KOPT-K1 (cell line): ENCODE measurements around the gene KLHL10.

ENCODE experiments used
- H3K27ac ChIP-seq: fragments of 200-600 bp; sonication (generic); 2 replicates; pipeline ENCODE4 v1.5.1; 2016; ENCODE audit warnings: antibody characterized with exemption, mild to moderate bottlenecking, low read depth, low read length; ENCODE audit not compliant: poor library complexity, severe bottlenecking
- H3K36me3 ChIP-seq: fragments of 200-600 bp; sonication (generic); 2 replicates; pipeline ENCODE4 v1.5.1; 2017; ENCODE audit warnings: antibody characterized with exemption, mild to moderate bottlenecking, low read length, moderate library complexity; ENCODE audit not compliant: insufficient read depth
- H3K9me3 ChIP-seq: fragments of 200-600 bp; sonication (generic); 2 replicates; pipeline ENCODE4 v1.5.1; 2017; ENCODE audit warnings: antibody characterized with exemption, low read length, mild to moderate bottlenecking; ENCODE audit not compliant: insufficient read depth, poor library complexity, severe bottlenecking

Gene KLHL10

GRCh38 chr17:41837761-41838538 lies at the start of gene KLHL10:
TSS of gene KLHL10 (plus strand) at chr17:41837825. CDS start at chr17:41837933, 108 bp downstream.
- H3K27ac ChIP-seq: no peak within 1 kb of the TSS
- H3K36me3 ChIP-seq: 0 out of 2 replicates have a peak, but pooled peaks cover 11% of the 10 kb centered on the region
- H3K9me3 ChIP-seq: no peaks in the 10 kb centered on the region

GRCh38 chr17:41792845-41793783 lies 44.5 kb upstream of the KLHL10 start:
- no peaks in the 10 kb centered on the region for H3K36me3 ChIP-seq
- H3K27ac ChIP-seq: no peak overlapping the region
- H3K9me3 ChIP-seq: no peaks in the 10 kb centered on the region

GRCh38 chr17:41793784-41794539 lies 43.7 kb upstream of the KLHL10 start:
- Histone ChIP-seq H3K27ac (no peak overlapping the region), H3K36me3 (no peaks in the 10 kb centered on the region), H3K9me3 (no peaks in the 10 kb centered on the region)

GRCh38 chr17:41794540-41794975 lies 43.1 kb upstream of the KLHL10 start:
- no peaks in the 10 kb centered on the region for H3K36me3 ChIP-seq
- no peaks in the 10 kb centered on the region for H3K9me3 ChIP-seq
- H3K27ac ChIP-seq: no peak overlapping the region

- Histone ChIP-seq H3K27ac (no peak overlapping the region), H3K9me3 (no peaks in the 10 kb centered on the region), H3K36me3 (no peaks in the 10 kb centered on the region)
These were observed 41.3 kb upstream of the KLHL10 start for GRCh38 chr17:41796121-41796895.

- H3K36me3 ChIP-seq: no peaks in the 10 kb centered on the region
- H3K9me3 ChIP-seq: no peaks in the 10 kb centered on the region
- H3K27ac ChIP-seq: no peak overlapping the region
These were observed 40.2 kb upstream of the KLHL10 start for GRCh38 chr17:41797377-41797776.

- Histone ChIP-seq H3K36me3 (no peaks in the 10 kb centered on the region), H3K9me3 (no peaks in the 10 kb centered on the region), H3K27ac (no peak overlapping the region)
These were observed 38.3 kb upstream of the KLHL10 start for GRCh38 chr17:41799366-41799765.

- Histone ChIP-seq H3K36me3 (no peaks in the 10 kb centered on the region), H3K9me3 (no peaks in the 10 kb centered on the region), H3K27ac (no peak overlapping the region)
These were observed 36.8 kb upstream of the KLHL10 start for GRCh38 chr17:41800601-41801373.

GRCh38 chr17:41801374-41802271 lies 36.0 kb upstream of the KLHL10 start:
- Histone ChIP-seq H3K36me3 (no peaks in the 10 kb centered on the region), H3K9me3 (no peaks in the 10 kb centered on the region), H3K27ac (no peak overlapping the region)

GRCh38 chr17:41803049-41804020 lies 34.3 kb upstream of the KLHL10 start:
- no peak overlapping the region for H3K27ac ChIP-seq
- H3K9me3 ChIP-seq: no peaks in the 10 kb centered on the region
- no peaks in the 10 kb centered on the region for H3K36me3 ChIP-seq

GRCh38 chr17:41806685-41807445 lies 30.8 kb upstream of the KLHL10 start:
- H3K27ac ChIP-seq: no peak overlapping the region
- no peaks in the 10 kb centered on the region for H3K9me3 ChIP-seq
- H3K36me3 ChIP-seq: no peaks in the 10 kb centered on the region
